Activated CD4-positive, alpha-beta T cell treated with anti-CD3 and anti-CD28 coated beads, Interleukin-2, amount 10 ng/mL, durations not matched to agents 7 days and 5 days (primary cell): ENCODE data around the gene ITGAE. TPM values are rescaled to one million over a fixed set of nuclear protein-coding genes. Genes with fewer than 3 reads are reported as not detected.

Experiments
- CTCF ChIA-PET: fragments of 350-600 bp; sonication (Branson Sonifier 250); formaldehyde crosslinking; loops from one replicate; lab custom pipeline; 2021; ENCODE audit warnings: antibody characterized with exemption; lab: Charles Lee
- POLR2A ChIA-PET: fragments of 350-600 bp; sonication (Branson Sonifier 250); formaldehyde crosslinking; loops from one replicate; lab custom pipeline; 2021; ENCODE audit warnings: antibody characterized with exemption; lab: Charles Lee
- DNase-seq: peaks from one replicate; pipeline ENCODE4 v3.0.0-alpha.2; 2020
- H3K27ac Mint-ChIP-seq: one replicate; pipeline ENCODE4 v1.8.0; 2021; ENCODE audit warnings: mild to moderate bottlenecking, moderate library complexity, mixed read lengths
- H3K27me3 Mint-ChIP-seq: one replicate; pipeline ENCODE4 v1.8.0; 2021; ENCODE audit warnings: mixed read lengths
- H3K36me3 Mint-ChIP-seq: one replicate; pipeline ENCODE4 v1.8.0; 2021; ENCODE audit warnings: low read depth, mixed read lengths
- H3K4me1 Mint-ChIP-seq: one replicate; pipeline ENCODE4 v1.8.0; 2021; ENCODE audit warnings: mixed read lengths
- H3K4me3 Mint-ChIP-seq: one replicate; pipeline ENCODE4 v1.8.0; 2021; ENCODE audit warnings: mild to moderate bottlenecking, moderate library complexity, mixed read lengths
- H3K9me3 Mint-ChIP-seq: one replicate; pipeline ENCODE4 v1.8.0; 2021; ENCODE audit warnings: mixed read lengths
- total RNA-seq, 2 experiments: library from RNA; stranded (reverse); gene quantifications; one replicate each; pipeline ENCODE4 v1.2.3, GENCODE V29; 2021

ITGAE gene
- total RNA-seq, 2 experiments from 2014 or later: 18.3 to 20.9 TPM

DNA sequence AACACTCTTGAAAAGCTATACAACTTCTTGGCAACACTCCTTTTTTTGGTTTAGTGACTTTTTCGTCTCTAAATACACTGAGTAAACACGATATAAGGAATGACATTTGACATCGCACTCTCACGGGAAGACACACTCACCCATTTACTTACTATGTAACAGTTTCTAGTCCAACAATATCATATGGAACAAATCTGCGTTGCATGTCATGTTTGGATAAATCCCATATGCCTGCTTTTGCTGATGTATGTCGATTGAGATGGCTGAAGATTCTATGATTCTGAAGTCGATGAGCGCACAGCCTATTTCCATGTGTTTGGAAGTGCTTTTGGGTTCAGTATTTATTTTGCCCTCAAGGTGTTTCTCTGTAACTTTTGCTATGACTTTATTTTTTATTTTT lies 18.2 kb downstream of the ITGAE start:
- Mint-ChIP-seq H3K36me3 (no peaks in the 10 kb centered on the region), H3K27ac (no peak overlapping the region), H3K4me1 (peaks cover 5% of the 10 kb centered on the region), H3K4me3 (no peak overlapping the region), H3K27me3 (peaks cover 11% of the 10 kb centered on the region), H3K9me3 (no peaks in the 10 kb centered on the region)
- no peak for DNase-seq
- POLR2A ChIA-PET: no interaction called here
- CTCF ChIA-PET: interaction anchor here (1.7 kb wide), 1 partner anchor 10 kb away, joined by 3 read pairs; no protein-coding TSS in a partner anchor

DNA sequence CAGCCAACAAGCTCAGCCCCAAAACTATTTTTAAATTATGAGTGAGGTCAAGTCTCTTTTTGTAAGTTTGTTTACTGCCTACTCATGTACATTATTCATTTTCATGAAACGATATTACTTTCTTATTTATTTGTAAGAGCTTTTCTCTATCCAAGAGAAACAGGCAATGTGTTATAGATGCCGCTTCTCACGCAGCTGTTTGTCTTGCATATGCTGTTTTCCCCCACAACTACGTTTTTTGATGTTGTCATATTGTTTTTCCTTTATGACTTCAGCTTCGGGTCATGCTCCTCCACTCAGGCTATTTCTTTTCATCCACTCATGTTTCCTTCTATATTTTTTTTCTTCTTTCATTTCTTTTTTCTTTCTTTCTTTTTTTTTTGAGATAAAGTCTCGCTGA lies 20.0 kb downstream of the ITGAE start:
- CTCF ChIA-PET: interaction anchor here (1.1 to 3.8 kb wide), 4 partner anchors 14 to 65 kb away, joined by 3 to 15 read pairs (median 4); partner anchors contain the start of gene NCBP3
- Mint-ChIP-seq H3K36me3 (no peaks in the 10 kb centered on the region), H3K27me3 (peaks cover 11% of the 10 kb centered on the region), H3K27ac (no peak overlapping the region), H3K4me3 (no peak overlapping the region), H3K4me1 (peaks cover 5% of the 10 kb centered on the region), H3K9me3 (no peaks in the 10 kb centered on the region)
- DNase-seq: no peak
- POLR2A ChIA-PET: no interaction called here

DNA sequence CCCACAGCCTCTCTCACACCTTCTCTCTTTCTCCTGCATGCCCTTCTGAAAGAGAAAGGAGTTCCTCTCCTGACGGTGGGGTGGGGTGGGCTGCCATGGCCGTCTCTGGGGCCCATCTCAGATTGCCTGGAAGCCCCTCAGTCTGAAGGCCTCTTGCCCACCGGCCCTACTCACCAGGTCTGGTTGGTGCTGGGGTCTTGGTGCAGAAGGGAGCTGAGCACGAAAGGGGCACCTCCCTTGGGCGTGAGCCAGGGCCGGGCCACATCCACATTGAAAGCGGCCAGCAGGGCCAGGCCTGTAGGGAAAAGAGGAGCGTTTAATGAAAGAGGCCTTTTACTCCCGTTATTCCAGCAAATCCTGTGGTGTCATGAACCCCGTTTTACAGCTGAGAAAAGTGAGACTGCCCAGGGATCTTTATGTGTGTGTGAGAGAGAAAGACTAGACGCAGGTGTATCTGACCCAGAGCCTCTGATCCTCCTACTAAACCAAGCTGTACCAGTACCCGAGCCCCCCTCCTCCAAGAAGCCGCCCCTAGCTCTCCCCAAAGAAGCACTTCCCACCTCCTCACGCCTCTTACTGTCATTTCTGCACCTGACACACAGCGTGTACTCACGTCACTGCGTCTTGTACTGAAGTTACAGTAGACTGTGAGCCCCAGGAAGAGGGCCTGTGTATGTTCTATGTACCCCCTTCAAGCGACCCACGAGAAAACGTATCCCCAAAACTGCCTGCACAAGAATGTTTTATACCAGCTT lies 23.4 kb downstream of the ITGAE start:
- ChIA-PET CTCF (interaction anchor here (0.6 to 3.8 kb wide), 5 partner anchors 14 to 40 kb away, joined by 3 to 15 read pairs (median 3); no protein-coding TSS in a partner anchor), POLR2A (no interaction called here)
- H3K4me1 Mint-ChIP-seq: no peaks in the 10 kb centered on the region
- H3K36me3 Mint-ChIP-seq: no peaks in the 10 kb centered on the region
- no peak overlapping the region for H3K4me3 Mint-ChIP-seq
- H3K27ac Mint-ChIP-seq: no peak overlapping the region
- DNase-seq: no peak
- H3K9me3 Mint-ChIP-seq: no peaks in the 10 kb centered on the region
- H3K27me3 Mint-ChIP-seq: peaks cover 6% of the 10 kb centered on the region

DNA sequence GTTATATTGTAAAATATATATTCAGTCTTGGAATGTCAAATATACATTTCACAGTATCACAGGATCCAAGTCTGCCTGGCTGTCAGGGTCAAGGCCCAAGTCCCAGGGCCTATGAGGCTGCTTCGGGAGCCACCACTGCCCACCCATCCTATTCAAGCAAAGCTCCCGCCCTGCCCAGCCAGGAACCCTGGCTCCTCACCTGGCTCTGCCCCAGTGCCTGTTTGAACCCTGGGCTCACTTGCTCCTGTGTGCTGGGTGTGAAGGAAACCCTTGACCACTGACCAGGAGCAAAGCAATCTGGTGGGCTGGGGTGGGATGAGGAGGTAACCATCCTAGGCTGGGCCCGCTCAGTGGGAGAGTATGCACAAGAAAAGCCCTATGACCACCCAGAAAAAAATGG lies 27.0 kb downstream of the ITGAE start:
- H3K36me3 Mint-ChIP-seq: no peaks in the 10 kb centered on the region
- no peak for DNase-seq
- H3K9me3 Mint-ChIP-seq: no peaks in the 10 kb centered on the region
- ChIA-PET CTCF (no interaction called here), POLR2A (no interaction called here)
- no peak overlapping the region for H3K4me3 Mint-ChIP-seq
- H3K4me1 Mint-ChIP-seq: peaks cover 25% of the 10 kb centered on the region
- H3K27me3 Mint-ChIP-seq: peaks cover 6% of the 10 kb centered on the region
- no peak overlapping the region for H3K27ac Mint-ChIP-seq

DNA sequence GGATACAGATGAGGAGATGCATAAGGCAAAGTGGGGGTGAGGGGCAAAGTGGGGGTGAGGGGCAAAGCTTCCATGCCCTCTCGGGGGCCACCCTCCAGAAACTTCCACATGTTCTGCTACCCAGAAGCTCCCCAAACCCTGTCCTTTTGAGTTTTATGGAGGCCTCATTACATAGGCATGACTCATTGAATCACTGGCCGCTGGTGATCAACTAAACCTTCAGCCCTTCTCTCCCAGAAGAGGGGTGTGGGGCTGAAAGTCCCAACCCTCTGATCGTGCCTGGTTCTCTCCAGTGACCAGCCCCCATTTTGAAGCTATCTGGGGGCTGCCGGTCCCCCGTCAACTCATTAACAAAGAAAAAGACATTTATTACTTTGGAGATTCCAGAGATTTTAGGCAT lies 27.5 kb downstream of the ITGAE start:
- Mint-ChIP-seq H3K4me3 (no peak overlapping the region), H3K4me1 (peaks cover 30% of the 10 kb centered on the region), H3K27me3 (peaks cover 5% of the 10 kb centered on the region), H3K9me3 (no peaks in the 10 kb centered on the region), H3K36me3 (no peaks in the 10 kb centered on the region), H3K27ac (no peak overlapping the region)
- ChIA-PET POLR2A (no interaction called here), CTCF (interaction anchor here (1.5 kb wide), 1 partner anchor 9 kb away, joined by 3 read pairs; no protein-coding TSS in a partner anchor)
- no peak for DNase-seq

DNA sequence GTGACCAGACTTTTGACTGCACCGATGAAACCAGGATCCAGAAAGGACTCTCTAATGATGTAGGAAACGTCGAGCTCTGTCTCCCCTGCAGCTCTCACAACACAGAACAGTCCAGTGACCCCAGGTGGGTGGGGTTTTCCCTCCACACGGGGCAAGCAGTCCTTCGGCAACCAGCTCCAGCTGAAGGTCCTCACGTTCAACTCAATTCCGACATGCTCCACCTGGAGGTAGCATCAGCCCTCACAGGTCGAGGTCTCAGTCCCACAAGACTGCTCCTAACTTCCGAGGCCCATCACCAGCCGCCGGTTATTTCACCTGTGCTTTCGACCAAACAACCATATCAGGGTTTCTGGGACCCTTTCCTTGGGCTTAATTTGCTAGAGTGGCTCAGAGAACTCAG lies 28.2 kb downstream of the ITGAE start:
- H3K36me3 Mint-ChIP-seq: no peaks in the 10 kb centered on the region
- H3K9me3 Mint-ChIP-seq: no peaks in the 10 kb centered on the region
- H3K4me3 Mint-ChIP-seq: no peak overlapping the region
- peaks cover 5% of the 10 kb centered on the region for H3K27me3 Mint-ChIP-seq
- no peak overlapping the region for H3K27ac Mint-ChIP-seq
- peaks cover 33% of the 10 kb centered on the region for H3K4me1 Mint-ChIP-seq
- CTCF ChIA-PET: interaction anchor here (1.5 kb wide), 1 partner anchor 10 kb away, joined by 3 read pairs; no protein-coding TSS in a partner anchor
- POLR2A ChIA-PET: no interaction called here
- no peak for DNase-seq

DNA sequence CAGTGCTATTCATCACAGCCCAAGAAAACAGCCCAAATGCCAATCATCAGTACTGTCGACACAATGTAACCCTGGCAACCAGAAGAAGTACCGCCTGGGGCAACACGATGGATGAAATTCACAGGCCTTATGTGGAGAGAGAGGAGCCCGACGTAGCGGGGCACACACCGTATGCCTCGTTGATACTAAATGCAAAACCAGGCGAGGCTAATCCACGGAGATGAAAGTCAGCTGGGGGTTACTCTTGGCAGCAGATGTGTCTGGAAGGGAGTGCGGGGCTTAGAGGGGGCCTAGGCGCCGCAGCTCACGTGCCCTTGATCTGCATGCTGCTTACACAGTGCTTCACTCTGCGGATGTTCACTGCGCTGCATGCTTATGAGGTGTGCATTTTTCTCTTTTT lies 29.8 kb downstream of the ITGAE start:
- CTCF ChIA-PET: interaction anchor here (1.2 kb wide), 1 partner anchor 57 kb away, joined by 6 read pairs; no protein-coding TSS in a partner anchor
- no peak overlapping the region for H3K4me3 Mint-ChIP-seq
- peaks cover 3% of the 10 kb centered on the region for H3K36me3 Mint-ChIP-seq
- peak overlapping the region; percentile 2 for H3K27ac Mint-ChIP-seq
- peaks cover 5% of the 10 kb centered on the region for H3K27me3 Mint-ChIP-seq
- peaks cover 45% of the 10 kb centered on the region for H3K4me1 Mint-ChIP-seq
- POLR2A ChIA-PET: no interaction called here
- no peak for DNase-seq
- peaks cover 4% of the 10 kb centered on the region for H3K9me3 Mint-ChIP-seq

DNA sequence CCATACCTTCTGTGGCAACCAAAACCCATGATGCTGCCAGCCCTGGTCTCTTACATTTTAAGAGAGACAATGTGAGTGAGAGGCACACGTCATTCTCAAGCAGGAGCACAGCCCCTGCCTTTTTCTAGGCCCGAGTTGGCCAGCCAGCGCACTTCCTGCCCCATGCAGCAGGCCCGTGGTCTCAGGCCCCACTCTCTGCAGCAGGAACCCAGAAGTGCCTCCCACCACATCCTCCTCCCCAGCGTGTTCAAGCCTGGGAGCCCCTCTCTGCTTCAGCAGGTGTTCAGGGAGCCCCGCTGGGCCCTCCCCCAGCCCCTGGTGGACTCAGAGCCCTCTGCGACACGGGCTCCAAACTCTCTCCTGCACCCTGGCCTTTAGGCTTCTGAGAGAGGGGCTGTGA lies 30.5 kb downstream of the ITGAE start:
- H3K4me3 Mint-ChIP-seq: no peak overlapping the region
- no peak for DNase-seq
- CTCF ChIA-PET: interaction anchor here (1.8 kb wide), 1 partner anchor 32 kb away, joined by 13 read pairs; no protein-coding TSS in a partner anchor

DNA sequence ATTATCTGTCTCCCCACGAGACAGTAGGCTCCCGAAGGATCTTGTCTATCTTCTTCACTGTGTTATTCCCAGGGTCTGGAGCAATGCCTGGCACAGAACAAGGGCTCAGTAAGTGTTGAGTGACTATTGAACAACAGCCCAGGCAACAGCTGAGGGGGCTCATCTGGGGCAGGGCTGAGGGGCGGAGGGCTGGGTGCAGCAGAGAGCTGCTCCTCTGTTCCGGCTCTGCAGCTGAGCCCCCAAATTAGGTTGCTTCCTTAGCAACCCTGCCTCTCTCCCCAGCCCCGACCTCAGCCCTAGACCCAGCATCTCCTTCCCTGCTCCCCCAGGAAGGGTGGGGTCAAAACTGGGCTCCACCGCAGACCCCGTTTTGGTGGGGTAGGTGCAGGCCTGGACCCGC lies 32.2 kb downstream of the ITGAE start:
- Mint-ChIP-seq H3K9me3 (peaks cover 4% of the 10 kb centered on the region), H3K36me3 (peaks cover 3% of the 10 kb centered on the region), H3K4me1 (peaks cover 67% of the 10 kb centered on the region), H3K4me3 (no peak overlapping the region), H3K27ac (peak overlapping the region; percentile 58), H3K27me3 (peaks cover 5% of the 10 kb centered on the region)
- ChIA-PET POLR2A (no interaction called here), CTCF (interaction anchor here (1.0 kb wide), 2 partner anchors 28 to 59 kb away, joined by 3 read pairs; no protein-coding TSS in a partner anchor)
- no peak for DNase-seq

More for the DNA sequence above, 30.5 kb downstream of the ITGAE start:
- H3K4me1 Mint-ChIP-seq: peaks cover 52% of the 10 kb centered on the region
- H3K27me3 Mint-ChIP-seq: peaks cover 5% of the 10 kb centered on the region
- peaks cover 3% of the 10 kb centered on the region for H3K36me3 Mint-ChIP-seq
- peaks cover 4% of the 10 kb centered on the region for H3K9me3 Mint-ChIP-seq
- POLR2A ChIA-PET: no interaction called here
- no peak overlapping the region for H3K27ac Mint-ChIP-seq

DNA sequence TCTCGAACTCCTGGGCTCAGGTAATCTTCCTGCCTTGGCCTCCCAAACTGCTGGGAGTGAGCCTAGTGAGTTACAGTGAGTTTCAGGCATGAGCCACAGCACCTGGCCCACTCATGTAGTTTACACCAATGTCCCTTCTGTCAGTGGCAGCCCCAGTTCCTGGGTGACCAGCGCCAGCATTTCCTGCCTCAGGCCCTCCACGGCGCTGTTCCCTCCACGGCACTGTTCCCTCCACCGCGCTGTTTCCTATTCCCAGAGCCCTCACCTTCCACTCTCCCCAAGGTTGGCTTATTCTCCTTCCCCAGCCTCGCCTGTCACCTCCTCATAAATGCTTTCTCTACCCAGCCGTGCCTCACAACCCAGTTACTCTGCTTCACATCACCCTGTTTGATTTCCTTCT lies 32.6 kb downstream of the ITGAE start:
- ChIA-PET CTCF (interaction anchor here (1.0 kb wide), 1 partner anchor 59 kb away, joined by 3 read pairs; no protein-coding TSS in a partner anchor), POLR2A (no interaction called here)
- Mint-ChIP-seq H3K4me3 (no peak overlapping the region), H3K27me3 (peaks cover 5% of the 10 kb centered on the region), H3K9me3 (peaks cover 4% of the 10 kb centered on the region), H3K4me1 (peaks cover 71% of the 10 kb centered on the region), H3K36me3 (peaks cover 3% of the 10 kb centered on the region), H3K27ac (peak overlapping the region; percentile 58)
- DNase-seq: no peak

DNA sequence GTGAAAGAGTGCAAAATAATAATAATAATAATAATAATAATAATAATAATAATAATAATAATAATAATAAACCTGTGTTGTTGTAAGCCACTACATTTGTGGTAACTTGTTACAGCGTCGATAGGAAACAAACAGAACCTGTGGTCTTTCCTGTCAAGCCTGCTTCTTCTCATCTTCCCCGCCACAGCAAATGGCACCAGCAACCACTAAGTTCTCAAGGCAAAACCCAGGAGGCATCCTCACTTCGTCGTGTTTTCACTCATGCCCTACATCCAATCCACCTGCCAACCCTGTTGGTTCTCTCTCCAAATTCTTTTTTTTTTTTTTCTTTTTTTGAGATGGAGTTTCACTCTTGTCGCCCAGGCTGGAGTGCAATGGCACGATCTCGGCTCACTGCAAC lies 34.2 kb downstream of the ITGAE start:
- Mint-ChIP-seq H3K27me3 (peaks cover 3% of the 10 kb centered on the region), H3K4me3 (no peak overlapping the region), H3K36me3 (peaks cover 3% of the 10 kb centered on the region), H3K27ac (no peak overlapping the region), H3K9me3 (peaks cover 4% of the 10 kb centered on the region), H3K4me1 (peaks cover 73% of the 10 kb centered on the region)
- DNase-seq: peak; percentile 46
- ChIA-PET CTCF (interaction anchor here (0.7 kb wide), 1 partner anchor 10 kb away, joined by 3 read pairs; no protein-coding TSS in a partner anchor), POLR2A (no interaction called here)

DNA sequence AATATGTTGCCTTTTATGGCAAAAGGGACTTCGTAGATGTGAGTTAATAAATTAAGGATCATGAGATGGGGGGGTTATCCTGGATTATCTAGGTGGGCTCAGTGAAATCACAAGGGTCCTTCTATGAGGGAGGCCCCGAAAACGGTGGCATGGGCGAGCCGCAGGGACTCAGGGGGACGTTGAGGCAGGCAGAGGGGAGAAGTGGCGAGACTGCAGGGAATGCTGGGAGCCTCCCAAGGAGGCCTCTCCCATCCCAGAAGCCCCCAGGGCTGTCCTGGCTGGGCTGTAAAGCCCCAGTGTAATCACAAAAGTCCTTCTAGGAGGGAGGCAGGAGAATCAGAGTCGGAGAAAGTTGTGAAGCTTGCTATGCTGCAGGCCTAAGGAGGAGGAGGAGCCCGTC lies 35.0 kb downstream of the ITGAE start:
- peaks cover 6% of the 10 kb centered on the region for H3K9me3 Mint-ChIP-seq
- ChIA-PET CTCF (interaction anchor here (0.7 to 1.6 kb wide), 3 partner anchors 10 to 27 kb away, joined by 3 to 4 read pairs (median 3); no protein-coding TSS in a partner anchor), POLR2A (no interaction called here)
- H3K4me1 Mint-ChIP-seq: peaks cover 71% of the 10 kb centered on the region
- H3K4me3 Mint-ChIP-seq: peak overlapping the region; percentile 58
- peaks cover 3% of the 10 kb centered on the region for H3K36me3 Mint-ChIP-seq
- DNase-seq: no peak
- peak overlapping the region; percentile 95 for H3K27ac Mint-ChIP-seq
- peaks cover 3% of the 10 kb centered on the region for H3K27me3 Mint-ChIP-seq

DNA sequence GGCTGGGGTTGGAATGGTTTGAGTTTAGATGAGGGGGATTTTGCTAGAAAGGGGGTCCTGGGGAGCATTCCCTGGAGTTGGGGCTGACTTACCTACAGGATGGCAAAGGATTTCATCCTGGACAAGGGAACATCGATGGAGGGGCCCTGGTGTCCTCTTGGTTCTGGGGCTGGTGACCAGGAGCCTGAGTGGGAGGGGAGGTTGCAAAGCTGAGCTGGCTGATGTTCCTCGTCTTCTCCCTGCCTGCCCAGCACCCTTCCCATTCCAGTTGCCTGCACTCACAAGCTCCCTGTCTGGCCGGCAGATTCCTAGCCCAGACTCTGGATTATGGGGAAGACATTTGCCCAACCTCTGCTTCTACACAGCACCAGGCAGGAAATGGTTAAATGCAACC lies 37.2 kb downstream of the ITGAE start:
- POLR2A ChIA-PET: no interaction called here
- peak overlapping the region; percentile 95 for H3K27ac Mint-ChIP-seq
- DNase-seq: no peak
- H3K27me3 Mint-ChIP-seq: peaks cover 5% of the 10 kb centered on the region
- peaks cover 10% of the 10 kb centered on the region for H3K36me3 Mint-ChIP-seq
- peak overlapping the region; percentile 31 for H3K4me3 Mint-ChIP-seq
- peaks cover 14% of the 10 kb centered on the region for H3K9me3 Mint-ChIP-seq
- CTCF ChIA-PET: interaction anchor here (0.9 to 1.1 kb wide), 2 partner anchors 14 to 83 kb away, joined by 3 read pairs; no protein-coding TSS in a partner anchor
- H3K4me1 Mint-ChIP-seq: peaks cover 55% of the 10 kb centered on the region
